ENCODE data around the gene PTPRCAP. TPM values are rescaled to one million over a fixed set of nuclear protein-coding genes. Genes with fewer than 3 reads are reported as not detected.

PTPRCAP gene
- total RNA-seq, 2 experiments from 2014 or later = 93.5 to 97.4 TPM

GRCh38 chr11:67391304-67392182 lies 45.9 kb downstream of the PTPRCAP start, which contains the start of gene RAD9A:
TSS of gene RAD9A (plus strand) at chr11:67391986. CDS start at chr11:67392045, 59 bp downstream.
- H3K4me1 Mint-ChIP-seq (ENCODE audit: low read depth) = peaks cover 33% of the 10 kb centered on the region
- POLR2A ChIA-PET = interaction anchor here (0.7 to 3.5 kb wide), 9 partner anchors 9 to 152 kb away, joined by 3 to 38 read pairs (median 5); partner anchors contain the start of genes PPP1CA and TBC1D10C
- H3K36me3 Mint-ChIP-seq = peaks cover 3% of the 10 kb centered on the region
- peak within 1 kb of the TSS; percentile 92 for H3K4me3 Mint-ChIP-seq
- H3K27ac Mint-ChIP-seq = peak within 1 kb of the TSS; percentile 76
- peak; percentile 95 for DNase-seq
- H3K27me3 Mint-ChIP-seq = no peaks in the 10 kb centered on the region
- no peaks in the 10 kb centered on the region for H3K9me3 Mint-ChIP-seq
- intact Hi-C loops (cut with micrococcal nuclease) = loop anchor here (5.0 kb wide), 1 partner anchor 36 kb away; the partner anchor contains the start of gene RPS6KB2
- CTCF ChIA-PET = interaction anchor here (0.6 to 3.3 kb wide), 16 partner anchors 9 to 96 kb away, joined by 3 to 28 read pairs (median 4); partner anchors contain the start of gene PPP1CA

- Mint-ChIP-seq H3K4me3 (peak overlapping the region; percentile 92), H3K9me3 (no peaks in the 10 kb centered on the region), H3K36me3 (no peaks in the 10 kb centered on the region), H3K27me3 (no peaks in the 10 kb centered on the region), H3K27ac (peak overlapping the region; percentile 33), H3K4me1 (ENCODE audit: low read depth) (peaks cover 29% of the 10 kb centered on the region)
- intact Hi-C loops (cut with micrococcal nuclease) = loop anchor here (5.0 kb wide), 1 partner anchor 36 kb away; the partner anchor contains the start of gene RPS6KB2
- DNase-seq = no peak
- POLR2A ChIA-PET = interaction anchor here (1.1 to 3.5 kb wide), 4 partner anchors 9 to 77 kb away, joined by 4 to 38 read pairs (median 6); partner anchors contain the start of genes PPP1CA and TBC1D10C
- CTCF ChIA-PET = interaction anchor here (0.6 to 3.3 kb wide), 11 partner anchors 9 to 72 kb away, joined by 3 to 28 read pairs (median 6); partner anchors contain the start of gene PPP1CA
Observed at GRCh38 chr11:67390947-67391303, 46.6 kb downstream of the PTPRCAP start.

GRCh38 chr11:67389477-67389876 lies 48.0 kb downstream of the PTPRCAP start:
- intact Hi-C loops (cut with micrococcal nuclease) = loop anchor here (1.0 kb wide), 1 partner anchor 117 kb away; no protein-coding TSS in a partner anchor

GRCh38 chr11:67387518-67387917 lies 50.0 kb downstream of the PTPRCAP start:
- ChIA-PET POLR2A (interaction anchor here (0.6 kb wide), 1 partner anchor 17 kb away, joined by 3 read pairs; no protein-coding TSS in a partner anchor), CTCF (interaction anchor here (0.9 to 21.4 kb wide), 5 partner anchors 16 to 270 kb away, joined by 3 to 995 read pairs (median 20); partner anchors contain the start of genes CLCF1 and POLD4)
- no peak for DNase-seq
- Mint-ChIP-seq H3K36me3 (no peaks in the 10 kb centered on the region), H3K9me3 (no peaks in the 10 kb centered on the region), H3K27ac (no peak overlapping the region), H3K4me1 (ENCODE audit: low read depth) (peaks cover 19% of the 10 kb centered on the region), H3K4me3 (no peak overlapping the region), H3K27me3 (no peaks in the 10 kb centered on the region)
- intact Hi-C loops (cut with micrococcal nuclease) = no loop called here

More at GRCh38 chr11:67389477-67389876, 48.0 kb downstream of the PTPRCAP start:
- peak; percentile 74 for DNase-seq
- H3K4me3 Mint-ChIP-seq = peak overlapping the region; percentile 38
- no peaks in the 10 kb centered on the region for H3K36me3 Mint-ChIP-seq
- peaks cover 29% of the 10 kb centered on the region for H3K4me1 Mint-ChIP-seq (ENCODE audit: low read depth)
- ChIA-PET POLR2A (no interaction called here), CTCF (interaction anchor here (1.1 to 21.4 kb wide), 5 partner anchors 15 to 79 kb away, joined by 3 to 995 read pairs (median 4); partner anchors contain the start of genes POLD4, TBC1D10C and TMEM134)
- no peak overlapping the region for H3K27ac Mint-ChIP-seq
- no peaks in the 10 kb centered on the region for H3K27me3 Mint-ChIP-seq
- no peaks in the 10 kb centered on the region for H3K9me3 Mint-ChIP-seq

GRCh38 chr11:67387069-67387468 lies 50.4 kb downstream of the PTPRCAP start:
- no peak for DNase-seq
- Mint-ChIP-seq H3K9me3 (no peaks in the 10 kb centered on the region), H3K36me3 (no peaks in the 10 kb centered on the region), H3K4me3 (no peak overlapping the region), H3K4me1 (ENCODE audit: low read depth) (peaks cover 17% of the 10 kb centered on the region), H3K27ac (no peak overlapping the region), H3K27me3 (no peaks in the 10 kb centered on the region)
- POLR2A ChIA-PET = interaction anchor here (0.6 kb wide), 2 partner anchors 17 to 129 kb away, joined by 3 read pairs; no protein-coding TSS in a partner anchor
- intact Hi-C loops (cut with micrococcal nuclease) = no loop called here
- CTCF ChIA-PET = interaction anchor here (0.6 to 21.4 kb wide), 7 partner anchors 16 to 271 kb away, joined by 3 to 995 read pairs (median 3); partner anchors contain the start of genes CLCF1, POLD4 and TBC1D10C

Other genes starting within 250 kb of the PTPRCAP start
- gene GRK2, start 171.2 kb downstream of the PTPRCAP start, total RNA-seq = 100 to 1,000 TPM; 273 to 279 TPM
- gene ANKRD13D, start 148.4 kb downstream of the PTPRCAP start, total RNA-seq = 10 to 100 TPM; 85.9 to 89.4 TPM
- 10 to 100 TPM; 14.9 to 19.4 TPM for gene SSH3, start 134.2 kb downstream of the PTPRCAP start, total RNA-seq
- gene POLD4, start 84.1 kb downstream of the PTPRCAP start, total RNA-seq = 10 to 100 TPM; 62.0 to 67.4 TPM
- under 1 TPM; 0.39 to 0.45 TPM for gene CLCF1, start 64.1 kb downstream of the PTPRCAP start, total RNA-seq
- gene RAD9A, start 45.7 kb downstream of the PTPRCAP start, total RNA-seq = 10 to 100 TPM; 31.0 to 39.1 TPM
- gene PPP1CA, start 35.8 kb downstream of the PTPRCAP start, total RNA-seq = 100 to 1,000 TPM; 261 to 267 TPM
- 100 to 1,000 TPM; 123 to 126 TPM for gene TBC1D10C, start 33.6 kb downstream of the PTPRCAP start, total RNA-seq
- 1 to 10 TPM; 2.3 to 3.3 TPM for gene CARNS1, start 22.0 kb downstream of the PTPRCAP start, total RNA-seq
- gene RPS6KB2, start 9.2 kb downstream of the PTPRCAP start, total RNA-seq = 10 to 100 TPM; 57.4 to 57.5 TPM
- gene CORO1B, start 5.8 kb upstream of the PTPRCAP start, total RNA-seq = 100 to 1,000 TPM; 345 to 358 TPM
- gene GPR152, start 15.0 kb upstream of the PTPRCAP start, total RNA-seq = not detected
- gene CABP4, start 17.7 kb upstream of the PTPRCAP start, total RNA-seq = 1 to 10 TPM; 1.0 to 1.2 TPM
- 10 to 100 TPM; 68.2 to 75.2 TPM for gene TMEM134, start 31.6 kb upstream of the PTPRCAP start, total RNA-seq
- 100 to 1,000 TPM; 160 to 169 TPM for gene AIP, start 45.3 kb upstream of the PTPRCAP start, total RNA-seq
- 100 to 1,000 TPM; 139 to 143 TPM for gene PITPNM1, start 67.7 kb upstream of the PTPRCAP start, total RNA-seq
- 10 to 100 TPM; 82.7 to 84.7 TPM for gene CDK2AP2, start 70.5 kb upstream of the PTPRCAP start, total RNA-seq
- not detected for gene CABP2, start 85.8 kb upstream of the PTPRCAP start, total RNA-seq
- 100 to 1,000 TPM; 361 to 362 TPM for gene GSTP1, start 146.1 kb upstream of the PTPRCAP start, total RNA-seq
- 100 to 1,000 TPM; 279 to 287 TPM for gene NDUFV1, start 169.3 kb upstream of the PTPRCAP start, total RNA-seq
- gene NUDT8, start 192.3 kb upstream of the PTPRCAP start, total RNA-seq = 10 to 100 TPM; 23.3 to 24.3 TPM
- not detected for gene TBX10, start 202.1 kb upstream of the PTPRCAP start, total RNA-seq
- gene ACY3, start 213.0 kb upstream of the PTPRCAP start, total RNA-seq = under 1 TPM; 0.29 to 0.33 TPM
- gene ALDH3B2, start 236.9 kb upstream of the PTPRCAP start, total RNA-seq = not detected

Measured in activated CD4-positive, alpha-beta memory T cell treated with anti-CD3 and anti-CD28 coated beads for 36 hours (primary cell).